Vagina (tissue), 2 donors: ENCODE data around the gene UBR2. TPM values are rescaled to one million over a fixed set of nuclear protein-coding genes. Genes with fewer than 3 reads are reported as not detected.

Experiments used
- DNase-seq, 2 donors: peaks; one replicate each; pipeline ENCODE4 v3.0.0-alpha.2; 2017; ENCODE audit errors: extremely low spot score in 2 of 2
- H3K27ac ChIP-seq: fragments of 200-600 bp; sonication (generic); one replicate; pipeline ENCODE4 v1.5.1; 2019
- H3K27me3 ChIP-seq: fragments of 200-600 bp; sonication (generic); one replicate; pipeline ENCODE4 v1.5.1; 2019
- H3K36me3 ChIP-seq, 2 donors: fragments of 200-600 bp; sonication (generic); one replicate each; pipeline ENCODE4 v1.5.1; 2017 to 2019
- H3K4me1 ChIP-seq: fragments of 200-600 bp; sonication (generic); one replicate; pipeline ENCODE4 v1.5.1; 2019
- H3K4me3 ChIP-seq, 2 donors: fragments of 200-600 bp; sonication (generic); 1 replicate in 1 of 2; 2 replicates in 1 of 2; pipeline ENCODE4 v1.5.1; 2016 to 2019
- H3K9me3 ChIP-seq: fragments of 200-600 bp; sonication (generic); one replicate; pipeline ENCODE4 v1.5.1; 2019
- POLR2A ChIP-seq, 2 donors: fragments of 450-650 bp; IDR thresholded peaks; one replicate each; pipeline ENCODE4 v1.6.1; 2017; ENCODE audit warnings: antibody characterized with exemption in 2 of 2, mild to moderate bottlenecking in 2 of 2, moderate library complexity in 2 of 2
- POLR2AphosphoS5 ChIP-seq, 2 donors: sonication (generic); formaldehyde crosslinking; IDR thresholded peaks; one replicate each; pipeline ENCODE4 v1.9.0; 2017; ENCODE audit warnings: antibody characterized with exemption in 2 of 2, mild to moderate bottlenecking in 2 of 2, low read depth in 1 of 2; ENCODE audit not compliant: insufficient read depth in 1 of 2
- intact Hi-C: fragments of 100-400 bp; cut with DNase I; formaldehyde crosslinking; loops from one replicate; pipeline ENCODE4 v1.15.1; 2023
- total RNA-seq: library from RNA; depleted of rRNA; stranded (reverse); fragments of >200 nt; gene quantifications from one replicate; pipeline ENCODE4 v1.2.3, GENCODE V29; 2016
- TF ChIP-seq, protein P1 (sequence below), 3 experiments: fragments of 450-650 bp in 2 of 3; fragments of 200-600 bp in 1 of 3; sonication (generic) in 1 of 3; IDR thresholded peaks; one replicate each; pipeline ENCODE4 v1.5.1; 2017 to 2019; ENCODE audit warnings: antibody characterized with exemption in 3 of 3, mild to moderate bottlenecking in 2 of 3, moderate library complexity in 2 of 3

The UBR2 gene
- total RNA-seq, 1 donor from 2014 or later, result 23.6 TPM

DNA sequence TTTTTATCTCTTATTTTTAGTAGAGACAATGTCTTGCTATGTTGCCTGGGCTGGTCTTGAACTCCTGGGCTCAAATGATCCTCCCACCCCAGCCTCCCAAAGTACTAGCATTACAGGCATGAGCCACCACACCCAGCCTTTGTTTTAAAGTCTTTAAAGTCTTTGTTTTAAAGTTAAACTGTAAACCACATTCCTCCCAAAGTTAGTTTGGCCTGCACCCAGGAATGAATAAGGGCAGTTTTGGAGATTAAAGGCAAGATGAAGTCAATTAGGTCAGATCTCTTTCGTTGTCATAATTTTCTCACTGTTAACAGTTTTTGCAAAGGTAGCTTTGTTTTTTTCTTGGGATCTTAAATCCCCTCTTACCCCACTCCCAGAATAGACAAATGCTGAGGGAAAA, 63.8 kb downstream of the UBR2 start:
- no peaks in the 10 kb centered on the region for H3K27me3 ChIP-seq
- intact Hi-C loops, result no loop called here
- no peak for DNase-seq
- peaks cover 0 to 5% of the 10 kb centered on the region in 2 donors for H3K36me3 ChIP-seq
- no peaks in the 10 kb centered on the region for H3K4me1 ChIP-seq
- H3K27ac ChIP-seq, result no peak overlapping the region
- no peak overlapping the region for H3K4me3 ChIP-seq
- no peaks in the 10 kb centered on the region for H3K9me3 ChIP-seq
- no peak for TF ChIP-seq POLR2AphosphoS5 (IDR thresholded peaks at IDR 0.05; ENCODE audit: insufficient read depth in 1 of 2, low read depth in 1 of 2)
- no peak for TF ChIP-seq POLR2A (IDR thresholded peaks at IDR 0.05)
- TF ChIP-seq, protein P1, sequence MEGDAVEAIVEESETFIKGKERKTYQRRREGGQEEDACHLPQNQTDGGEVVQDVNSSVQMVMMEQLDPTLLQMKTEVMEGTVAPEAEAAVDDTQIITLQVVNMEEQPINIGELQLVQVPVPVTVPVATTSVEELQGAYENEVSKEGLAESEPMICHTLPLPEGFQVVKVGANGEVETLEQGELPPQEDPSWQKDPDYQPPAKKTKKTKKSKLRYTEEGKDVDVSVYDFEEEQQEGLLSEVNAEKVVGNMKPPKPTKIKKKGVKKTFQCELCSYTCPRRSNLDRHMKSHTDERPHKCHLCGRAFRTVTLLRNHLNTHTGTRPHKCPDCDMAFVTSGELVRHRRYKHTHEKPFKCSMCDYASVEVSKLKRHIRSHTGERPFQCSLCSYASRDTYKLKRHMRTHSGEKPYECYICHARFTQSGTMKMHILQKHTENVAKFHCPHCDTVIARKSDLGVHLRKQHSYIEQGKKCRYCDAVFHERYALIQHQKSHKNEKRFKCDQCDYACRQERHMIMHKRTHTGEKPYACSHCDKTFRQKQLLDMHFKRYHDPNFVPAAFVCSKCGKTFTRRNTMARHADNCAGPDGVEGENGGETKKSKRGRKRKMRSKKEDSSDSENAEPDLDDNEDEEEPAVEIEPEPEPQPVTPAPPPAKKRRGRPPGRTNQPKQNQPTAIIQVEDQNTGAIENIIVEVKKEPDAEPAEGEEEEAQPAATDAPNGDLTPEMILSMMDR (IDR thresholded peaks at IDR 0.05), result no peak

DNA sequence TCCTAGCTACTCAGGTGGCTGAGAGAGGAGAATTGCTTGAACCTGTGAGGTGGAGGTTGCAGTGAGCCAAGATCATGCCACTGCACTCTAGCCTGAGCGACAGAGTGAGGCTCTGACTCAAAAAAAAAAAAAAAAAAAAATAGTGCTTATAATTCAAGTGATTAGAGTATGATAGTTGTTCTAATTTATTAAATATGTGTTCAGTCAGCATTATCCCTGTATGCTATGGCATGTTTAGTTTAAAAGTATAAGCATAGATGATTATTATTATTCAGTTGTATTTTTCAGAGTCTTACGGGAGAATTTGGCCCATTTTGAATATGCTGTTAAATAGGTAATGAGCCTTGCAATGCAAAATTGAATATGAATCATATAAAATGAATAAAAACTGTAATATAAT, 64.8 kb downstream of the UBR2 start:
- Histone ChIP-seq H3K36me3 (peaks cover 0 to 14% of the 10 kb centered on the region in 2 donors), H3K4me3 (no peak overlapping the region), H3K4me1 (no peaks in the 10 kb centered on the region), H3K27me3 (no peaks in the 10 kb centered on the region), H3K27ac (no peak overlapping the region), H3K9me3 (no peaks in the 10 kb centered on the region)
- intact Hi-C loops, result no loop called here
- DNase-seq, result no peak
- no peak for TF ChIP-seq POLR2A (IDR thresholded peaks at IDR 0.05)
- no peak for TF ChIP-seq POLR2AphosphoS5 (IDR thresholded peaks at IDR 0.05; ENCODE audit: insufficient read depth in 1 of 2, low read depth in 1 of 2)
- TF ChIP-seq, protein P1 (IDR thresholded peaks at IDR 0.05), result no peak

DNA sequence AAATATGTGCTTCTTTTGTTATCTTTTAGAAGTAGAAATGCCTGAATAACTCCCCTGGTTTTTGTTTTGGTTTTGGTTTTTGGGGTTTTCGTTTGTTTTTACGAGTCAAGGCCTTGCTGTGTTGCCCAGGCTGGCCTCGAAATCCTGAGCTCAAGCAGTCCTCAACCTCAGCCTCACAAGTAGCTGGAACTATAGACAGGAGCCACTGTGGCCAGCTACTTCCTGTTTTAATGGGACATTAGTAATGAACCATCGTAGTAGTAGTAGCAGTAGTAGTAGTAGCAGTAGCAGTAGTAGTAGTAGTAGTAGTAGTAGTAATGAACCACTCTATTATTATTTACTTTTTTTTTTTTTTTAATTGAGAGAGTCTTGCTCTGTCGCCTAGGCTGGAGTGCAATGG, 66.0 kb downstream of the UBR2 start:
- no peaks in the 10 kb centered on the region for H3K4me1 ChIP-seq
- no peak for DNase-seq
- H3K27me3 ChIP-seq, result no peaks in the 10 kb centered on the region
- no peak overlapping the region for H3K4me3 ChIP-seq
- H3K36me3 ChIP-seq, result peaks cover 0 to 23% of the 10 kb centered on the region in 2 donors
- no peak overlapping the region for H3K27ac ChIP-seq
- TF ChIP-seq POLR2AphosphoS5 (IDR thresholded peaks at IDR 0.05; ENCODE audit: insufficient read depth in 1 of 2, low read depth in 1 of 2) (no peak), POLR2A (IDR thresholded peaks at IDR 0.05) (no peak)
- TF ChIP-seq, protein P1 (IDR thresholded peaks at IDR 0.05), result no peak
- no peaks in the 10 kb centered on the region for H3K9me3 ChIP-seq
- intact Hi-C loops, result no loop called here

DNA sequence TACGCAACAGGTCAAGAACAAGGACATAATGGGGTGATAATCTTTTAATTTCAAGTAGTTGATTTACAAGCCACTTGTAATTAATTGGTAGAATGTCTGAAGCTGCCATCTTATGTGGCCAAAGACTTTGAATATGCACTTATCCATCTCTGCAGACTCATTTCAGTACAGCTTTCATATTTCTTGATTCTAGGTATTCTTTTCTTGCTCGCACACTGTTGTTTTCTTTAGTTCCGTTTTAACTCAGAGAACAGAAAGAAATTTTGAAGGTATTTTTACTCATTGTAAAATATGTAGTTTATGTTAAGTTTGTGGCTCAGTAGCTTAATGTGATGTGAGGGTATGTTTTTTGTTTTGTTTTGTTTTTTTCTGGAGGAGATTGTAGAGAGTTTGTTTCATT, 73.9 kb downstream of the UBR2 start:
- no peak overlapping the region for H3K4me3 ChIP-seq
- DNase-seq, result no peak
- TF ChIP-seq POLR2AphosphoS5 (IDR thresholded peaks at IDR 0.05; ENCODE audit: insufficient read depth in 1 of 2, low read depth in 1 of 2), result no peak
- no peak for TF ChIP-seq POLR2A (IDR thresholded peaks at IDR 0.05)
- TF ChIP-seq, protein P1 (IDR thresholded peaks at IDR 0.05), result no peak
- peaks cover 0 to 69% of the 10 kb centered on the region in 2 donors for H3K36me3 ChIP-seq
- intact Hi-C loops, result no loop called here
- H3K27me3 ChIP-seq, result no peaks in the 10 kb centered on the region
- no peak overlapping the region for H3K27ac ChIP-seq
- H3K4me1 ChIP-seq, result no peaks in the 10 kb centered on the region
- H3K9me3 ChIP-seq, result no peaks in the 10 kb centered on the region

DNA sequence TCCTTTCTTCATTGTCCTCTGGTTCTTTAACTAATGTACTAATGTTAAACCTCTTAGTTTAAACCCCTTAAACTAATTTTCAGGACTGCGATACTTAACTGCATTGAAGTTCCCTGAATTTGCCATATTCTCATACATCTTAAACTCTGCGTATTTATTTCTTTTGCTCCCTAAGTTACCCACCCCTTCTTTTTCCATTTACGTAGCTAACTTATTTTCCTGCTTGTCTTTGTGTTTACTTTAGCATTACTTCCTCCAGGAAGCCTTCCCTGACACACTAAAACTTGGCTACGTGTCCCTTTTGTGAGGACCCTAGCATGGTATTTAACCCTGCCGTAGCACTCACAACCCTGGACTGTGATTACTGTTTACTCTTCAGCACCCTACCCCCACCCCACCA, 79.0 kb downstream of the UBR2 start:
- no peak for DNase-seq
- H3K36me3 ChIP-seq, result peaks cover 0 to 62% of the 10 kb centered on the region in 2 donors
- H3K27me3 ChIP-seq, result no peaks in the 10 kb centered on the region
- intact Hi-C loops, result no loop called here
- no peak overlapping the region for H3K27ac ChIP-seq
- no peak overlapping the region for H3K4me3 ChIP-seq
- no peaks in the 10 kb centered on the region for H3K4me1 ChIP-seq
- TF ChIP-seq POLR2AphosphoS5 (IDR thresholded peaks at IDR 0.05; ENCODE audit: insufficient read depth in 1 of 2, low read depth in 1 of 2) (no peak), POLR2A (IDR thresholded peaks at IDR 0.05) (no peak)
- TF ChIP-seq, protein P1 (IDR thresholded peaks at IDR 0.05), result no peak
- H3K9me3 ChIP-seq, result no peaks in the 10 kb centered on the region
